ENCODE measurements around the gene SLC7A10.

DNA sequence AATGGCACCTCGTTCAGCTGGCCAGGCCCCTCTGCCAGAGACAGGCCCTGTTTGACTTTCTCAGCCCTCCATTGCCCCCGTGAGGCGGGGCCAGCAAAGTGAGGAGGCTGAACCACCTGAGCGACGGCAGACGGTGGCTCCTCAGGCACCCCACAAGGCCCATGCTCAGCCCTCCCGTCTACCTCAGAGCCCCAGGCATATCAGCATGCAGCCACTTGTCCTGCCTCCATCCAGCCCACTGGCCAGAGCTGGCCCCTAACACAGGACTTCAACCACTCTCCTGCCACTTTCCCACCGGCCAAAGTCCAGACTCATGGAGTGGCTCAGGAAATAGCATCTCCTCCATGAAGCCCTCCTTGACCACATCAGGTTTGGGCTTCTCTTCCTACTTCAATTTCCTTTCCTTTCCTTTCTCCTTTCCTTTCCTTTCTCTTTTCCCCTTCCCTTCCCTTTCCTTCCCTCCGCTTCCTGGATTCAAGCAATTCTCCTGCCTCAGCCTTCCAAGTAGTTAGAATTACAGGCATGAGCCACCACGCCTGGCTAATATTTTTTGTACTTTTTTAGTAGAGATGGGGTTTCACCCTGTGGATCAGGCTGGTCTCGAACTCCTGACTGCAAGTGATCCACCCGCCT is 9.3 kb downstream of the SLC7A10 start:
- TF ChIP-seq, protein P1, sequence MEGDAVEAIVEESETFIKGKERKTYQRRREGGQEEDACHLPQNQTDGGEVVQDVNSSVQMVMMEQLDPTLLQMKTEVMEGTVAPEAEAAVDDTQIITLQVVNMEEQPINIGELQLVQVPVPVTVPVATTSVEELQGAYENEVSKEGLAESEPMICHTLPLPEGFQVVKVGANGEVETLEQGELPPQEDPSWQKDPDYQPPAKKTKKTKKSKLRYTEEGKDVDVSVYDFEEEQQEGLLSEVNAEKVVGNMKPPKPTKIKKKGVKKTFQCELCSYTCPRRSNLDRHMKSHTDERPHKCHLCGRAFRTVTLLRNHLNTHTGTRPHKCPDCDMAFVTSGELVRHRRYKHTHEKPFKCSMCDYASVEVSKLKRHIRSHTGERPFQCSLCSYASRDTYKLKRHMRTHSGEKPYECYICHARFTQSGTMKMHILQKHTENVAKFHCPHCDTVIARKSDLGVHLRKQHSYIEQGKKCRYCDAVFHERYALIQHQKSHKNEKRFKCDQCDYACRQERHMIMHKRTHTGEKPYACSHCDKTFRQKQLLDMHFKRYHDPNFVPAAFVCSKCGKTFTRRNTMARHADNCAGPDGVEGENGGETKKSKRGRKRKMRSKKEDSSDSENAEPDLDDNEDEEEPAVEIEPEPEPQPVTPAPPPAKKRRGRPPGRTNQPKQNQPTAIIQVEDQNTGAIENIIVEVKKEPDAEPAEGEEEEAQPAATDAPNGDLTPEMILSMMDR (IDR thresholded peaks at IDR 0.05; ENCODE audit: poor library complexity, severe bottlenecking), result no peak
- no peak for TF ChIP-seq MXI1 (conservative IDR thresholded peaks at IDR 0.05; ENCODE audit: poor library complexity, severe bottlenecking)
- no peak for TF ChIP-seq EZH2 (IDR thresholded peaks at IDR 0.05; ENCODE audit: borderline replicate concordance, insufficient read depth, low read length, poor library complexity, severe bottlenecking)

All from neural cell (in vitro differentiated cells).